H9 (cell line): ENCODE data around the gene NPLOC4. TPM values are rescaled to one million over a fixed set of nuclear protein-coding genes. Genes with fewer than 3 reads are reported as not detected.
A peak's percentile ranks its signal among the peaks of the same experiment; 100 is the strongest.

Experiments
- DNase-seq: peaks from one replicate; pipeline ENCODE4 v3.0.0-alpha.2; 2017
- H2AFZ ChIP-seq: one replicate; pipeline ENCODE4 v1.6.1; 2013; ENCODE audit warnings: mild to moderate bottlenecking, low read length, control low read depth, moderate library complexity
- H2AK5ac ChIP-seq: 2 replicates; pipeline ENCODE4 v1.6.1; 2013; ENCODE audit warnings: low read length, control low read depth, mixed read lengths; ENCODE audit not compliant: insufficient read length
- H2BK120ac ChIP-seq: one replicate; pipeline ENCODE4 v1.6.1; 2013; ENCODE audit warnings: low read depth, mild to moderate bottlenecking, low read length, control low read depth, inconsistent platforms; ENCODE audit not compliant: poor library complexity, severe bottlenecking
- H2BK12ac ChIP-seq: 2 replicates; pipeline ENCODE4 v1.6.1; 2013; ENCODE audit warnings: low read length, control low read depth, mixed read lengths, low read depth; ENCODE audit not compliant: insufficient read length
- H2BK15ac ChIP-seq: 2 replicates; pipeline ENCODE4 v1.6.1; 2013; ENCODE audit warnings: low read depth, low read length, control low read depth
- H2BK20ac ChIP-seq: one replicate; pipeline ENCODE4 v1.6.1; 2013; ENCODE audit warnings: low read depth, mild to moderate bottlenecking, low read length, control low read depth, inconsistent platforms; ENCODE audit not compliant: poor library complexity, severe bottlenecking
- H2BK5ac ChIP-seq: 2 replicates; pipeline ENCODE4 v1.6.1; 2013; ENCODE audit warnings: low read length, control low read depth, mixed read lengths; ENCODE audit not compliant: insufficient read length
- H3K14ac ChIP-seq: 2 replicates; pipeline ENCODE4 v1.6.1; 2013; ENCODE audit warnings: low read length, control low read depth; ENCODE audit not compliant: insufficient read depth
- H3K18ac ChIP-seq: 2 replicates; pipeline ENCODE4 v1.6.1; 2013; ENCODE audit warnings: low read depth, mild to moderate bottlenecking, mixed read lengths, low read length, control low read depth; ENCODE audit not compliant: insufficient read length
- H3K23ac ChIP-seq: 2 replicates; pipeline ENCODE4 v1.6.1; 2013; ENCODE audit warnings: low read length, control low read depth, mixed read lengths, low read depth; ENCODE audit not compliant: insufficient read length
- H3K23me2 ChIP-seq: 2 replicates; pipeline ENCODE4 v1.6.1; 2013; ENCODE audit warnings: low read depth, mild to moderate bottlenecking, mixed read lengths, low read length, control low read depth; ENCODE audit not compliant: insufficient read length, poor library complexity, severe bottlenecking
- H3K27ac ChIP-seq: 2 replicates; pipeline ENCODE4 v1.5.1; 2013; ENCODE audit warnings: low read length, control low read depth, mixed read lengths, low read depth; ENCODE audit not compliant: insufficient read length
- H3K27me3 ChIP-seq: 2 replicates; pipeline ENCODE4 v1.6.1; 2013; ENCODE audit warnings: low read length, control low read depth, inconsistent platforms; ENCODE audit not compliant: insufficient read depth
- H3K4ac ChIP-seq: 2 replicates; pipeline ENCODE4 v1.6.1; 2013; ENCODE audit warnings: low read depth, mild to moderate bottlenecking, control low read depth, inconsistent platforms, low read length, moderate library complexity
- H3K4me1 ChIP-seq: 2 replicates; pipeline ENCODE4 v1.6.1; 2013; ENCODE audit warnings: low read length, control low read depth, inconsistent platforms; ENCODE audit not compliant: insufficient read depth
- H3K4me2 ChIP-seq: 2 replicates; pipeline ENCODE4 v1.6.1; 2013; ENCODE audit warnings: low read length, control low read depth, mixed read lengths; ENCODE audit not compliant: insufficient read length, insufficient read depth
- H3K56ac ChIP-seq: 2 replicates; pipeline ENCODE4 v1.6.1; 2013; ENCODE audit warnings: low read depth, mild to moderate bottlenecking, mixed read lengths, low read length, control low read depth; ENCODE audit not compliant: insufficient read length
- H3K79me1 ChIP-seq: 2 replicates; pipeline ENCODE4 v1.6.1; 2013; ENCODE audit warnings: low read depth, mild to moderate bottlenecking, moderate library complexity, low read length, control low read depth, inconsistent platforms; ENCODE audit not compliant: insufficient read depth, poor library complexity, severe bottlenecking
- H3K79me2 ChIP-seq: 2 replicates; pipeline ENCODE4 v1.6.1; 2013; ENCODE audit warnings: low read length, control low read depth, inconsistent platforms; ENCODE audit not compliant: insufficient read depth
- H3K9ac ChIP-seq: 2 replicates; pipeline ENCODE4 v1.6.1; 2013; ENCODE audit warnings: low read length, control low read depth, mixed read lengths; ENCODE audit not compliant: insufficient read length; ENCODE audit errors: extremely low read depth
- H3K9me3 ChIP-seq: one replicate; pipeline ENCODE4 v1.6.1; 2013; ENCODE audit warnings: low read depth, low read length, inconsistent platforms; ENCODE audit not compliant: control insufficient read depth
- H3T11ph ChIP-seq: one replicate; pipeline ENCODE4 v1.6.1; 2013; ENCODE audit warnings: mild to moderate bottlenecking, low read length, control low read depth, inconsistent platforms
- H4K20me1 ChIP-seq: one replicate; pipeline ENCODE4 v1.6.1; 2013; ENCODE audit not compliant: control insufficient read depth, insufficient read length, insufficient read depth
- H4K5ac ChIP-seq: 2 replicates; pipeline ENCODE4 v1.6.1; 2013; ENCODE audit warnings: low read depth, mild to moderate bottlenecking, mixed read lengths, low read length, control low read depth; ENCODE audit not compliant: insufficient read length
- H4K8ac ChIP-seq: replicated peaks from 2 replicates; pipeline ENCODE4 v1.6.1; 2013; ENCODE audit warnings: low read length, control low read depth, mixed read lengths, low read depth; ENCODE audit not compliant: insufficient read length
- H4K91ac ChIP-seq: 2 replicates; pipeline ENCODE4 v1.6.1; 2013; ENCODE audit warnings: low read depth, mild to moderate bottlenecking, moderate library complexity, mixed read lengths, low read length, control low read depth; ENCODE audit not compliant: insufficient read length
- H3K27ac Mint-ChIP-seq, 3 experiments: 2 replicates in 2 of 3; 3 replicates in 1 of 3; pipeline ENCODE4 v1.8.0; 2020 to 2021; ENCODE audit warnings: mixed read lengths in 3 of 3, mild to moderate bottlenecking in 1 of 3, moderate library complexity in 1 of 3
- H3K27me3 Mint-ChIP-seq: 2 replicates; pipeline ENCODE4 v1.8.0; 2021; ENCODE audit warnings: low read depth, mild to moderate bottlenecking, moderate library complexity, mixed read lengths
- H3K36me3 Mint-ChIP-seq, 3 experiments: 2 replicates in 2 of 3; 3 replicates in 1 of 3; pipeline ENCODE4 v1.8.0; 2020 to 2021; ENCODE audit warnings: low read depth in 3 of 3, mixed read lengths in 3 of 3; ENCODE audit not compliant: insufficient read depth in 1 of 3
- H3K4me1 Mint-ChIP-seq, 2 experiments: 2 replicates each; pipeline ENCODE4 v1.8.0; 2020; ENCODE audit warnings: mixed read lengths in 2 of 2
- H3K4me3 Mint-ChIP-seq, 2 experiments: 2 replicates in 1 of 2; 3 replicates in 1 of 2; pipeline ENCODE4 v1.8.0; 2020 to 2021; ENCODE audit warnings: mild to moderate bottlenecking in 2 of 2, mixed read lengths in 2 of 2, moderate library complexity in 1 of 2
- H3K9me3 Mint-ChIP-seq, 2 experiments: 2 replicates in 1 of 2; 3 replicates in 1 of 2; pipeline ENCODE4 v1.8.0; 2020; ENCODE audit warnings: mild to moderate bottlenecking in 2 of 2, mixed read lengths in 2 of 2, moderate library complexity in 1 of 2
- CTCF ChIP-seq: fragments of 200-600 bp; sonication (generic); conservative IDR thresholded peaks from 3 replicates; pipeline ENCODE4 v1.8.0; 2021; ENCODE audit warnings: antibody characterized with exemption, mild to moderate bottlenecking
- WGBS: extraction: QIAGEN DNeasy Blood & Tissue Kit; methylation state at CpG from one replicate; pipeline ENCODE4 v1.1.7; 2013; ENCODE audit warnings: missing lambda C conversion rate, low lambda C conversion rate, mixed read lengths; ENCODE audit not compliant: insufficient read length; ENCODE audit errors: extremely low coverage; 5-methylcytosine and 5-hydroxymethylcytosine counted together
- total RNA-seq: library from RNA; stranded (reverse); gene quantifications from 2 replicates; pipeline ENCODE4 v1.2.1, GENCODE V29; 2021

NPLOC4 gene
- total RNA-seq, 1 experiment from 2014 or later: 103 TPM

GRCh38 chr17:81648707-81649085 is 11.8 kb upstream of the NPLOC4 start:
- Histone ChIP-seq H3K4ac (no peak overlapping the region), H2AFZ (no peak overlapping the region), H3K14ac (no peak overlapping the region), H3K56ac (no peak overlapping the region), H4K8ac (no peak overlapping the region), H2BK12ac (no peak overlapping the region), H3K27me3 (no peaks in the 10 kb centered on the region; the same call in 1 of the 2 replicates), H3K23ac (no peak overlapping the region), H3K79me2 (no peaks in the 10 kb centered on the region), H3K23me2 (no peaks in the 10 kb centered on the region), H3K9ac (no peak overlapping the region), H2AK5ac (no peak overlapping the region), H3K4me2 (no peak overlapping the region), H3K9me3 (no peaks in the 10 kb centered on the region), H4K20me1 (no peaks in the 10 kb centered on the region), H2BK15ac (no peak overlapping the region), H3K27ac (no peak overlapping the region), H4K5ac (no peak overlapping the region), H4K91ac (no peak overlapping the region), H3K79me1 (no peaks in the 10 kb centered on the region), H2BK5ac (no peak overlapping the region), H3T11ph (no peak overlapping the region), H2BK120ac (no peak overlapping the region), H2BK20ac (no peak overlapping the region), H3K4me1 (peaks cover 3% of the 10 kb centered on the region; the same call in 1 of the 2 replicates), H3K18ac (no peak overlapping the region)
- H3K36me3 Mint-ChIP-seq: no peaks in the 10 kb centered on the region
- no peaks in the 10 kb centered on the region; a peak in 2 of 5 replicates for H3K9me3 Mint-ChIP-seq
- no peak for TF ChIP-seq CTCF
- DNase-seq: peak; percentile 47
- H3K4me3 Mint-ChIP-seq: 0 out of 5 replicates have a peak overlapping the region, but pooled peaks of 1 of the 2 experiments have one; percentile 48
- H3K27me3 Mint-ChIP-seq: peaks cover 2% of the 10 kb centered on the region
- peaks cover 13 to 15% of the 10 kb centered on the region in 2 experiments for H3K4me1 Mint-ChIP-seq
- H3K27ac Mint-ChIP-seq: no peak overlapping the region
- no CpG with 5 or more reads among the region's 14 CpGs for WGBS
